HEK293 (cell line): ENCODE results near the gene TPCN2.

Source experiments
- CTCF ChIA-PET: fragments of 350-600 bp; formaldehyde crosslinking; extraction: SDS; loops from one replicate; lab custom pipeline; 2021; ENCODE audit warnings: antibody characterized with exemption; lab: Yijun Ruan, JAX
- POLR2A ChIA-PET: fragments of 300-600 bp; formaldehyde crosslinking; extraction: SDS; loops from one replicate; lab custom pipeline; 2020; ENCODE audit warnings: antibody characterized with exemption, inconsistent platforms; lab: Yijun Ruan, JAX
- H3K27ac ChIP-seq: fragments of 200-500 bp; sonication (Bioruptor generic); 2 replicates; pipeline ENCODE4 v1.5.1; 2014; ENCODE audit warnings: low read depth, low read length, control low read depth, inconsistent platforms; ENCODE audit errors: extremely low read depth
- H3K36me3 ChIP-seq, 2 experiments: fragments of 200-500 bp in 1 of 2; sonication (Bioruptor generic) in 1 of 2; 1 replicate in 1 of 2; 2 replicates in 1 of 2; pipeline ENCODE4 v1.5.1; 2014 to 2017; ENCODE audit warnings: inconsistent platforms in 2 of 2, low read length in 2 of 2; ENCODE audit not compliant: control insufficient read depth in 2 of 2, insufficient read depth in 1 of 2
- H3K4me1 ChIP-seq: fragments of 200-500 bp; sonication (Bioruptor generic); 2 replicates; pipeline ENCODE4 v1.5.1; 2014; ENCODE audit warnings: mild to moderate bottlenecking, low read length, inconsistent platforms; ENCODE audit not compliant: control insufficient read depth, insufficient read depth
- H3K4me3 ChIP-seq: 2 replicates; pipeline ENCODE4 v1.5.1; 2011; ENCODE audit warnings: low read depth, mild to moderate bottlenecking, control low read depth, low read length, moderate library complexity
- H3K9me3 ChIP-seq: fragments of 200-500 bp; sonication (Bioruptor generic); 2 replicates; pipeline ENCODE4 v1.5.1; 2014; ENCODE audit warnings: low read depth, low read length, inconsistent platforms; ENCODE audit not compliant: control insufficient read depth, insufficient read depth
- BCL6B ChIP-seq: fragments of 450-650 bp; formaldehyde crosslinking; IDR thresholded peaks from 2 replicates; pipeline ENCODE4 v1.5.1; 2017; ENCODE audit warnings: missing biosample characterization, missing genetic modification characterization
- GFI1B ChIP-seq: fragments of 450-650 bp; formaldehyde crosslinking; IDR thresholded peaks from 2 replicates; pipeline ENCODE4 v1.5.1; 2016; ENCODE audit warnings: missing biosample characterization, missing genetic modification characterization
- OSR2 ChIP-seq: fragments of 450-650 bp; formaldehyde crosslinking; IDR thresholded peaks from 2 replicates; pipeline ENCODE4 v1.5.1; 2016; ENCODE audit warnings: missing biosample characterization, missing genetic modification characterization
- PRDM1 ChIP-seq: fragments of 450-650 bp; formaldehyde crosslinking; IDR thresholded peaks from 2 replicates; pipeline ENCODE4; 2016; ENCODE audit warnings: missing biosample characterization, missing genetic modification characterization
- YY2 ChIP-seq: fragments of 450-650 bp; formaldehyde crosslinking; IDR thresholded peaks from 2 replicates; pipeline ENCODE4 v1.5.1; 2016; ENCODE audit warnings: missing biosample characterization, missing genetic modification characterization
- ZNF121 ChIP-seq: fragments of 450-650 bp; formaldehyde crosslinking; IDR thresholded peaks from 2 replicates; pipeline ENCODE4 v1.5.1; 2016; ENCODE audit warnings: missing biosample characterization, missing genetic modification characterization
- ZNF146 ChIP-seq: fragments of 450-650 bp; formaldehyde crosslinking; IDR thresholded peaks from 2 replicates; pipeline ENCODE4 v1.5.1; 2016; ENCODE audit warnings: missing biosample characterization, missing genetic modification characterization
- ZNF560 ChIP-seq: fragments of 450-650 bp; formaldehyde crosslinking; IDR thresholded peaks from 2 replicates; pipeline ENCODE4 v1.5.1; 2017; ENCODE audit warnings: missing biosample characterization, missing genetic modification characterization, borderline replicate concordance
- ZNF561 ChIP-seq: fragments of 450-650 bp; IDR thresholded peaks from 2 replicates; pipeline ENCODE4 v1.5.1; 2018; ENCODE audit warnings: missing biosample characterization, missing genetic modification characterization, borderline replicate concordance
- ZNF624 ChIP-seq: fragments of 450-650 bp; formaldehyde crosslinking; IDR thresholded peaks from 2 replicates; pipeline ENCODE4 v1.5.1; 2017; ENCODE audit warnings: missing biosample characterization, missing genetic modification characterization
- ZNF654 ChIP-seq: fragments of 450-650 bp; formaldehyde crosslinking; IDR thresholded peaks from 2 replicates; pipeline ENCODE4 v1.5.1; 2016; ENCODE audit warnings: low read depth, missing biosample characterization, missing genetic modification characterization
- ZNF660 ChIP-seq: fragments of 450-650 bp; IDR thresholded peaks from 2 replicates; pipeline ENCODE4 v1.5.1; 2018; ENCODE audit warnings: missing biosample characterization, mild to moderate bottlenecking, missing genetic modification characterization
- ZNF664 ChIP-seq: fragments of 450-650 bp; formaldehyde crosslinking; IDR thresholded peaks from 2 replicates; pipeline ENCODE4 v1.5.1; 2016; ENCODE audit warnings: missing biosample characterization, missing genetic modification characterization
- ZNF704 ChIP-seq: fragments of 450-650 bp; formaldehyde crosslinking; IDR thresholded peaks from 2 replicates; pipeline ENCODE4 v1.5.1; 2016; ENCODE audit warnings: missing biosample characterization, missing genetic modification characterization
- TF ChIP-seq, protein P1 (sequence below): fragments of 450-650 bp; formaldehyde crosslinking; IDR thresholded peaks from 2 replicates; pipeline ENCODE4 v1.5.1; 2016; ENCODE audit warnings: missing biosample characterization, missing genetic modification characterization
- TF ChIP-seq, protein P2 (sequence below): fragments of 450-650 bp; formaldehyde crosslinking; IDR thresholded peaks from 2 replicates; pipeline ENCODE4 v1.5.1; 2017; ENCODE audit warnings: missing biosample characterization, missing genetic modification characterization

The TPCN2 gene

GRCh38 chr11:69002110-69002569, 46.6 kb upstream of the TPCN2 start:
- H3K9me3 ChIP-seq = no peaks in the 10 kb centered on the region
- 0 out of 2 replicates have a peak, but pooled peaks cover 2% of the 10 kb centered on the region for H3K4me1 ChIP-seq
- H3K36me3 ChIP-seq = no peaks in the 10 kb centered on the region
- CTCF ChIA-PET = interaction anchor here (0.7 to 1.0 kb wide), 2 partner anchors 9 to 17 kb away, joined by 3 to 6 read pairs; no protein-coding TSS in a partner anchor
- TF ChIP-seq ZNF660 (tag by site-specific recombination) = no peak
- TF ChIP-seq ZNF624 (tag by site-specific recombination) = no peak
- TF ChIP-seq, all 188 proteins: peak for 0
- no peak overlapping the region for H3K27ac ChIP-seq
- no peak overlapping the region for H3K4me3 ChIP-seq
- POLR2A ChIA-PET = no interaction called here

GRCh38 chr11:69002570-69003231, 46.0 kb upstream of the TPCN2 start:
- ChIA-PET POLR2A (no interaction called here), CTCF (interaction anchor here (0.6 to 0.7 kb wide), 2 partner anchors 8 to 228 kb away, joined by 3 to 6 read pairs; no protein-coding TSS in a partner anchor)
- Histone ChIP-seq H3K4me1 (0 out of 2 replicates have a peak, but pooled peaks cover 2% of the 10 kb centered on the region), H3K27ac (no peak overlapping the region), H3K4me3 (no peak overlapping the region), H3K9me3 (no peaks in the 10 kb centered on the region), H3K36me3 (no peaks in the 10 kb centered on the region)
- TF ChIP-seq ZNF704 = no peak

DNA sequence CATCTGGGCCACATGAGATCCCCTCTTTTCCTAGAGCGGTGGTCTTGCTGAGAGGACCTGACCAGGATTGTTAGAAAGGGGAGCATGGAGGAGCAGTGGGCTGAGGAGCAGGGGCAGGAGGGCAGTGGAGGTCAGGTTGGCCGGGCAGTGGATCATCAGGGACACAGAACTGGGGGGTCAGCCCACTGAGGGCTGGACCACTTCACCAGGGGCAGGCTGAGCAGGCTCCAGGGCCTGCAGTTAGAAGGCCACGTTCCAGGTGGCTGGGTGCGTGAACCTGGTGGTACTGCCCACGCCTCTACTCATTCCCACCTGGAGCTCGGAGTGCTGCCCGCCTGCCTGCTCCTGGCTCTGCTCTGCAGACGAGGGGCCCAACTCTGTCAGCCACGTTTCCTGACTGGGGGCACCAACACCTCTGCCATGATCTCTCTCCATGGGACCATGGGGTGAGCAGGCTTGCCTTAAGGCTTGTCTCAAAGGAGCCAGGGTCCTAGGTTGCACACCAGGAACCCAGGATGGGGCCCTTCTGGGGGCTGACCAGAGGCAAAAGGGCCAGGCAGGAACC, 45.3 kb upstream of the TPCN2 start:
- no peaks in the 10 kb centered on the region for H3K36me3 ChIP-seq
- no peaks in the 10 kb centered on the region for H3K9me3 ChIP-seq
- no peak overlapping the region for H3K4me3 ChIP-seq
- TF ChIP-seq GFI1B (tag by site-specific recombination) (no peak), ZNF654 (tag by site-specific recombination) (no peak), OSR2 (tag by site-specific recombination) (no peak), YY2 (tag by site-specific recombination) (no peak), ZNF560 (no peak), ZNF121 (no peak), ZNF664 (tag by site-specific recombination) (no peak), BCL6B (tag by site-specific recombination) (no peak), PRDM1 (tag by site-specific recombination) (no peak), ZNF146 (tag by site-specific recombination) (no peak), ZNF660 (tag by site-specific recombination) (no peak), ZNF561 (tag by site-specific recombination) (no peak)
- TF ChIP-seq, protein P1, sequence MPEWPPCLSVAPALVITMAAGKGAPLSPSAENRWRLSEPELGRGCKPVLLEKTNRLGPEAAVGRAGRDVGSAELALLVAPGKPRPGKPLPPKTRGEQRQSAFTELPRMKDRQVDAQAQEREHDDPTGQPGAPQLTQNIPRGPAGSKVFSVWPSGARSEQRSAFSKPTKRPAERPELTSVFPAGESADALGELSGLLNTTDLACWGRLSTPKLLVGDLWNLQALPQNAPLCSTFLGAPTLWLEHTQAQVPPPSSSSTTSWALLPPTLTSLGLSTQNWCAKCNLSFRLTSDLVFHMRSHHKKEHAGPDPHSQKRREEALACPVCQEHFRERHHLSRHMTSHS (tag by site-specific recombination) = no peak
- TF ChIP-seq, protein P2, sequence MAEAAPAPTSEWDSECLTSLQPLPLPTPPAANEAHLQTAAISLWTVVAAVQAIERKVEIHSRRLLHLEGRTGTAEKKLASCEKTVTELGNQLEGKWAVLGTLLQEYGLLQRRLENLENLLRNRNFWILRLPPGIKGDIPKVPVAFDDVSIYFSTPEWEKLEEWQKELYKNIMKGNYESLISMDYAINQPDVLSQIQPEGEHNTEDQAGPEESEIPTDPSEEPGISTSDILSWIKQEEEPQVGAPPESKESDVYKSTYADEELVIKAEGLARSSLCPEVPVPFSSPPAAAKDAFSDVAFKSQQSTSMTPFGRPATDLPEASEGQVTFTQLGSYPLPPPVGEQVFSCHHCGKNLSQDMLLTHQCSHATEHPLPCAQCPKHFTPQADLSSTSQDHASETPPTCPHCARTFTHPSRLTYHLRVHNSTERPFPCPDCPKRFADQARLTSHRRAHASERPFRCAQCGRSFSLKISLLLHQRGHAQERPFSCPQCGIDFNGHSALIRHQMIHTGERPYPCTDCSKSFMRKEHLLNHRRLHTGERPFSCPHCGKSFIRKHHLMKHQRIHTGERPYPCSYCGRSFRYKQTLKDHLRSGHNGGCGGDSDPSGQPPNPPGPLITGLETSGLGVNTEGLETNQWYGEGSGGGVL (tag by site-specific recombination) = no peak
- H3K27ac ChIP-seq = no peak overlapping the region
- H3K4me1 ChIP-seq = no peaks in the 10 kb centered on the region
- POLR2A ChIA-PET = no interaction called here
- CTCF ChIA-PET = interaction anchor here (0.6 kb wide), 1 partner anchor 229 kb away, joined by 3 read pairs; no protein-coding TSS in a partner anchor
